ENCODE measurements around the gene PRKAG1.

Gene PRKAG1

DNA sequence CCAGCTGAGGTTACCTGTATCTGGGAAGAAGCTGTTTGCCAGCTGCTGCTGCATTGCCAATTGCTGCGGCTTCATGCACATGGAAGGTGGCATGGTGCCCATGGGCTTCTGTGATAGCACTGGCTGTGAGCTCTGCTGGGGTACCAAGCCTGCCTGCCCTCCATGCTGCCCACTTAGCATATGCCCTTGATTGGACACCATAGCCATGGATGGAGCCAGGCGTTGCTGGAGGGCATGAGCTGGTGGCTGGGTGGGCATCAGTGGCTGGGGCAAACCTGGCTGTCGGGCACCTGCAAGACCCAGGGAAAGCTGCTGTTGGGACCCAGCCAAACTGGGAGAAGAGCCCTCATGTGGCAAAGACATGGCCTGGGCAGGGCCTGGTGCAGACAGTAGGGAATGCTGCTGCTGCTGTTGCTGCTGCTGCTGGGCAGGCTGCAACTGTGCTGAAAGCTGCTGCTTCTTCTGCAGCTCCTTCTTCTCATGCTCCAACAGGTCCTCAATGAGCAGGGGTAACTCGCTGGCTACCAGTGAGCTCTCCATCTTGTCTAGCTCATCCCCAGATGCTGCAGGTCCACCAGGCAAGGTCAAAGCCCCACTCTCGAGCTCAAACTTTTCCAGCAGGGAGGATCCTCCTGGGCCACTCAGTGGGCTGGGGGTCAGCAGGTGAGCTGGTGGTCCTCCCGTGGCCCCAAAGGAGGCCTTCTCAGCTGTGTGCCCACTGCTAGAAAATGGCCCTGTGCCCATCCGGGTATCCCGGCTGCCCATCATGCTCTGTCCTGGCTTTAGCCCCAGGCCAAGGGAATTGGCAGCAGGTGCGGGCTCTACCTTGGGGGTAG is 18.8 kb upstream of the PRKAG1 start:
- FAIRE-seq (no peak), DNase-seq (ENCODE audit: insufficient read length) (no peak)
- TF ChIP-seq POLR2A (IDR thresholded peaks at IDR 0.05; ENCODE audit: low read depth, low read length), result no peak; the same call in 1 of the 2 replicates
- TF ChIP-seq POLR2AphosphoS5 (IDR thresholded peaks at IDR 0.05; ENCODE audit: low read depth, low read length), result no peak
- no peak for TF ChIP-seq TAF1 (IDR thresholded peaks at IDR 0.05; ENCODE audit: borderline replicate concordance, low read depth, low read length)

DNA sequence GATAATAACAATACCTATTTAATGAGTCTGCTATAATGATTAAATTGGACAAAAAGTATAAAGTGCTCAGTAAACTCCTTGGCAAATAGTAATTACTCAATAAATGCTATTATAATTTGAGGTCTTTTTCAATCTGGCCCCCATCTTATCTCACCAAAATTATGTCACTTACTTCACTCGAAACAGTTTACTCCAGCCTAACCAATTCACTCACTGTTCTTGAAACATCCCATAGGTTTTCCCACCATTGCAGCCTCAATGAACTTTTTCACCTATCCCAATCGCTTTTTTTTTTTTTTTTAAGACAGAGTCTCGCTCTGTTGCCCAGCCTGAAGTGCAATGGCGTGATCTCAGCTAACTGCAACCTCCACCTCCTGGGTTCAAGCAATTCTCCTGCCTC is 17.5 kb upstream of the PRKAG1 start:
- DNase-seq (ENCODE audit: insufficient read length) (no peak), FAIRE-seq (no peak)
- no peak for TF ChIP-seq POLR2AphosphoS5 (IDR thresholded peaks at IDR 0.05; ENCODE audit: low read depth, low read length)
- no peak for TF ChIP-seq POLR2A (IDR thresholded peaks at IDR 0.05; ENCODE audit: low read depth, low read length)
- TF ChIP-seq TAF1 (IDR thresholded peaks at IDR 0.05; ENCODE audit: borderline replicate concordance, low read depth, low read length), result no peak

DNA sequence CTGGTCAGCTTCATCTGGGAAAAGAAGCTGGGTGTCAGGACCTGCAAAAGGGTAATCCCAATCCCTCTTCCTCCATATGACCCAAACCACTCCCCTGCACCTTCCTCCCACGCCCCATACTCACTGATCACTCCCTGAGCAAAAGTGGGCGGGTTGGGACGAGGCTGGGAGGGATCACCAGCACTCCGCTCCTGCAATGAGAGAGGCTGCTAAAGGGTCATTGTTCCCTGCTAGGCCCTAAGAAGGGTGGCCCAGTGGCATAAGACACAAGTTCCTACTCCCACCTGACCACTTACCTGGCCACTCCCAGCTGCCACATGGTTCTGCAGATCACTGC is 15.7 kb upstream of the PRKAG1 start:
- FAIRE-seq, result no peak
- TF ChIP-seq POLR2A (IDR thresholded peaks at IDR 0.05; ENCODE audit: low read depth, low read length), result no peak; the same call in 1 of the 2 replicates
- 0 out of 2 replicates have a peak, but pooled peaks have one; percentile 2 for TF ChIP-seq POLR2AphosphoS5 (IDR thresholded peaks at IDR 0.05; ENCODE audit: low read depth, low read length)
- no peak for DNase-seq (ENCODE audit: insufficient read length)

DNA sequence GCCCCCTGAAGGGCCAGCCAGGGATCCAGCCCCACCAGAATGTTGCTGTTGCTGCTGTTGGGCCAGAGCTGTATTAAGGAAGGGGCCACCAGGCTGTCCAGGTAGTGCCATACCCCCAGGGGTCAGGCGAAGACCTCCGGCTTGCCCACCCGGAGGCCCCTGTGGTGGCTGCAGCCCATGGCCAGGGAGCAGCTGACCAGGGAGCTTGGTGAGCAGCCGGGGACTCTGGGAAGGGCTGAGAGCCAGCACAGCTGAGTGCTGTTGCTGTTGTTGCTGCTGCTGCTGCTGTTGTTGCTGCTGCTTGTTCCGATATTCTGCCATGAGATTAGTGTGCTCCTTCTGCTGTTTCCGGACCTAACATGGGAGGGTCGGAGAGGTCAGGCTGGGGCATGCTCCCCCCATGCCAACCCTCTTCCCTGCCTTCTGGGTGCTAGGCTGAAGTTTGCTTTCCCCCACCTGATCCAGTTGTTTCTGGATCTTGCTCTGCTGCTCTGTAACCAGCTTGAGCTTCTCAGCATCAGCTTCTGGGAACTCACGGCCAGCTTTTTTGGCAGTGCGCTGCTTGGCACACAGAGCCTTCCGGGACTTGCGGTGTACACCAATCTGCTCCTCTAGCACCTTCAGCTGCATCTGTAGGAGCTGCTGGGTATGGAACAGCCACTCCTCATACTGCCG is 15.2 kb upstream of the PRKAG1 start:
- DNase-seq (ENCODE audit: insufficient read length) (no peak), FAIRE-seq (no peak)
- TF ChIP-seq POLR2AphosphoS5 (IDR thresholded peaks at IDR 0.05; ENCODE audit: low read depth, low read length) (no peak), POLR2A (IDR thresholded peaks at IDR 0.05; ENCODE audit: low read depth, low read length) (peak; percentile 22; the same call in 1 of the 2 replicates)

DNA sequence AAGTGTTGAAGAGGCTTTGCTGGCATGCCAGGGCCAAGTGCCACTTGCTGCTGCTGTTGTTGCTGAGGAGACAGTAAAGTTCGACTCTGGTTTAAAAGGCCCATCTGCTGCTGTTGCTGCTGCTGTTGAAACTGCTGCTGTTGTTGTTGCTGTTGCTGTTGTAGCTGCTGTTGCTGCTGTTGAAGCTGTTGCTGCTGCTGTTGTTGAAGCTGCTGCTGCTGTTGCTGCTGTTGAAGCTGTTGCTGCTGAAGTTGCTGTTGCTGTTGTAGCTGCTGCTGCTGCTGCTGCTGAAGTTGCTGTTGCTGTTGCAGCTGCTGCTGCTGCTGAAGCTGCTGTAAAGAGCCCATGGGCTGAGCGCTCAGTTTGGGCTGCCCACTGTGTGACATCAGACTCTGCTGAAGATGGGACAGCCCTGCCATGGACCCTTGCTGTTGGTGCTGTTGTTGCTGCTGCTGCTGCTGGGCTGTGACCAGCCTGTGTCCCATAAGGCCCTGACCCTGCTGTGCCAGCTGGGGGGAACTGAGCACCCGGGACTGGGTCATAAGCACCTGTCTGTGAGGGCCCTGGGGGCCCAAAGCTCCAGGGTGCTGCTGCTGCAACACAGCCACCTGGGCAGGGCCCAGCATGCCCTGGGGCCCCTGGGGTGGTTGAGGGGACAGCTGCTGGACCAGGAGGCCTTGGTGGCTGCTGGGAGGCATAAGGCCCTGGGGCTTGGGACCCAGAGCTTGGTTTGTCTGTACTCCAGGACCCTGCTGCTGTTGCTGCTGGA is 14.3 kb upstream of the PRKAG1 start:
- DNase-seq (ENCODE audit: insufficient read length) (no peak), FAIRE-seq (no peak)
- TF ChIP-seq POLR2A (IDR thresholded peaks at IDR 0.05; ENCODE audit: low read depth, low read length) (no peak), TAF1 (IDR thresholded peaks at IDR 0.05; ENCODE audit: borderline replicate concordance, low read depth, low read length) (no peak), POLR2AphosphoS5 (IDR thresholded peaks at IDR 0.05; ENCODE audit: low read depth, low read length) (no peak)

DNA sequence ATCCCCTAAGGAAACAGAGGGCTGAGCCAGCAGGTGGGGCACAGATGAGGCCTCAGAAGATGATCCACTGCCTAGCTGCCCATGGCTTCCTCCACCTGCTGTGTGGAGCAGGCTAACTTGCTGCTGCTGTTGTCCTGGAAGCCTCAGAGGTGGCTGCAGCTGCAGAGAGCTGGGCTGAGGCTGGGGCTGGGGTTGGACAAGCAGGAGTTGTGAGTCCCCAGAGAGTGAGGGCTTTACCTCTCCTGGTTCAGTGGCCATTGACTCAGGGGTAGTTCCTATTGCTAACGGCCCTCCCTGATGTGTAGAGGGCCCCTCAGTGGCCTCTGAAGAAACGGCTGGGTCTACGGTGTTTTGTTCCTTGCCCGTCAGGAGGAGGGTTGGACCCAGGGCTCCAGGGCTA is 13.7 kb upstream of the PRKAG1 start:
- FAIRE-seq, result no peak

DNA sequence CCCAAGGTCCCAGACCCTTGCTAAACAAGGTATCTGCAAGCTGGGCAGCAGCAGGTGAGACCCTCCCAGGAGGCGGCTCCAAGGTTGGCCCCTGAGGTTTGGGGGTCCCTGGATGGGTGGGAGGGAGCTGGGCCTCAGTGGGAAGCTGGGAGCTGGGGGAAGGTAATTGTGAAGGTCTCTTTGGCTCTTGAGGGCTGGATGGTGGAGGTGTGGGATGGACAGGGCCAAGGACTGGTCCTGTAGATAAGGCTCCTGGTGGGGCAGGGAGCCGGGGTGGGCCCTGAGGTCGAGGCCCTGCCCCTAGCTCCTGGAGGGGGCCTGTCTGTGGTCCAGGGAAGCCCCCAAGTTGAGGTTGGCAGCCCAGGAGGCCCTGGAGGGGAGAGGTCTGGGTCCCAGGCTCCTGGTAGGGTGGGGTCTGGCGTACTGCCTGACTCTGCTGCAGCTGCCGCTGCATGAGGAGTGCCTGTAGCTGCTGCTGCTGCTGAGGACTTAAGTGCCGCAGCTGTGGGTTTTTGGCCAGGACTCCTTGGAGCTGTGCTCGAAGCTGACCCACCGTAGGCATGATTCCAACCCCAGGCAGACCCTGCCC is 13.1 kb upstream of the PRKAG1 start:
- TF ChIP-seq POLR2AphosphoS5 (IDR thresholded peaks at IDR 0.05; ENCODE audit: low read depth, low read length) (no peak), POLR2A (IDR thresholded peaks at IDR 0.05; ENCODE audit: low read depth, low read length) (no peak), TAF1 (IDR thresholded peaks at IDR 0.05; ENCODE audit: borderline replicate concordance, low read depth, low read length) (no peak)
- FAIRE-seq (no peak), DNase-seq (ENCODE audit: insufficient read length) (no peak)

More for the DNA sequence above, 13.7 kb upstream of the PRKAG1 start:
- TF ChIP-seq POLR2A (IDR thresholded peaks at IDR 0.05; ENCODE audit: low read depth, low read length), result no peak
- no peak for TF ChIP-seq TAF1 (IDR thresholded peaks at IDR 0.05; ENCODE audit: borderline replicate concordance, low read depth, low read length)
- no peak for TF ChIP-seq POLR2AphosphoS5 (IDR thresholded peaks at IDR 0.05; ENCODE audit: low read depth, low read length)
- no peak for DNase-seq (ENCODE audit: insufficient read length)

DNA sequence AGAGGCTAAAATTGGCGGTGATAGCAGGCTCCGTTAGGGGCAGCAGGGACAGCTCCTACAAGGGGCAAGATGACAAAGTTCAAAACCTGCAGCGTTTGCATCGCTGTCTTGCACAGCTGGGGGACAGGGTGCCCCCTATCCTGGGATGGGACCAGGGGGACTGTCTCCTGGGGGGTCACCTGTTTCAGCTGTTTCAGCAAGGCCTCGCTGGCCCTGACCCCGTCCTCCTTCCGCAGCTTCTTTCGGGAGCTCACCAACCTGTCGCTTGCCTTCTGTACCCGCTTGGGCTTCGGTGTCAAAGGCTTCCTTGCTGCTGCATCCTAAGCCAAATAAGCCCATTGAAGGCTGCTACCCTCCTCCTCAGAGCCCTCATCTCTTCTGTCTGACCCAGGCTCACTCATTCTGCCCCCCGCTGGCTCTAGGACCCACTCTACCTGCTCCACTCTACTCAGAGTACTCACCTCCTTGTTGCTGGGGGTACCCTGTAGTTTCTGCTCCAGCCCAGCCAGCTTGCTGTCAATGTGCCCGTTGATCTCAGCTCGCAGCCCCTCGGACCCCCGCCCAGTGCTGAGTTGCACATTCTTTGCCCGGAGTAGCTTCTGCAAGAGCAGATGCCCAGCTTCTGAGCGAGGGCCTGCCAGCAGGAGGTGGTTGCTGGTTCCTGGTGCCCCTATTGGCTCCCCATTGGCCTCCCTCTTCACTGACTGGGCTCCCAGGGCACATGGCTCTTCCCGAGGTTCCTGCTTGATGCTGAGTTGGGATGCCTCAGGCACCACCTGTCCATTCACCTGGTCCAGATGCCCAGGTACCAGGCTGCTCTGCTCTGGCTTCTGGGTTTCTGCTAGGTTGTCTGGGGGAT is 12.4 kb upstream of the PRKAG1 start:
- TF ChIP-seq POLR2AphosphoS5 (IDR thresholded peaks at IDR 0.05; ENCODE audit: low read depth, low read length) (no peak), TAF1 (IDR thresholded peaks at IDR 0.05; ENCODE audit: borderline replicate concordance, low read depth, low read length) (no peak), POLR2A (IDR thresholded peaks at IDR 0.05; ENCODE audit: low read depth, low read length) (peak; percentile 30; the same call in 1 of the 2 replicates)
- DNase-seq (ENCODE audit: insufficient read length) (peak; percentile 14), FAIRE-seq (no peak)

DNA sequence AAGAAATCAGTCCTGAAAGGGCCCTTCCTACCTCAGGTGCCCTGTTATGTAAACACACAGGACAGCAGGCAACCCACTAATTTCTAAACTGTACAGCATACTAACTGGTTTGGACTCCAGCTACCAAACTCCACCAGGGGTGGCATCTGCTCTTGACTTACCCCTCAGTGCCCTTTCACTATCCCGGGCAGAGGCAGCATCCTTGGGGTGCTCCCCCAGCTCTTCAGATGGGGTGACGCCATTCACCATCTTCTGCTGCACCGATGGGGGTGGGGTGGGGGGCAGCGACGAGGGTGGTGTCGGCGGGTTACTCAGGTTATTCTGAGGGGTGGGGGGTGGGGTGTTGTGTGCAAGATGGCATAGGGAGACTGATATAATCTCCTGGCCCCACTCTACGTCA is 11.5 kb upstream of the PRKAG1 start:
- FAIRE-seq (no peak), DNase-seq (ENCODE audit: insufficient read length) (no peak)
- TF ChIP-seq POLR2A (IDR thresholded peaks at IDR 0.05; ENCODE audit: low read depth, low read length), result no peak
- no peak for TF ChIP-seq POLR2AphosphoS5 (IDR thresholded peaks at IDR 0.05; ENCODE audit: low read depth, low read length)
- no peak for TF ChIP-seq TAF1 (IDR thresholded peaks at IDR 0.05; ENCODE audit: borderline replicate concordance, low read depth, low read length)

DNA sequence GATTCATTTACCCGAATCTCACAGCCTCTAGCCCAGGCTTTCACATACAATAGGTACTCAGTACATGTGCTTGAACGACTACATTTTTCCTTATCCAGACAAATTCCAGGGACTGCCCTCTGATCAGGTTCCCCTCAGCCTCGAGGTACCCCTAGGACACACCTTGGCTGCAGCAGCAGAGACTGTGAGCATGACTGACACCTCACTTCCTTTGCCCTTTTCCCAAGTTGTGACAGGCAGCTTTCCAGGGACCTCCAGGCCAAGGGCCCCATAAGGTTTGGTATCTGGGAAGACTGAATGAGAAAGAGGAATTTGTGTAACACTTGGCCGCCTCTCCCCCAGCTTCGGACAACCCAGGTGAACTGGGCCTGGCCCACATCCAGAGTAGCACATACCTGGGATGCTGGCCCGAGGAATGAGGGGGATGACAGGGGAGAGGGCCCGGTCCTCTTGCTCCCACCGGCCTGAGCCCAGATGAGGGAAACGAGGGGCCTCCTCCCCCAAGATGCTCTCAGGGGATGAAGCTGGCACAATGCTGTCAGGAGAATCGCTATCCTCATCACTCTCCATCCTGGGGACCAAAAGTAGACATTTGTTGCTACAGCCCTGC is 10.2 kb upstream of the PRKAG1 start:
- DNase-seq (ENCODE audit: insufficient read length), result no peak
- no peak for FAIRE-seq
- no peak for TF ChIP-seq POLR2AphosphoS5 (IDR thresholded peaks at IDR 0.05; ENCODE audit: low read depth, low read length)
- TF ChIP-seq POLR2A (IDR thresholded peaks at IDR 0.05; ENCODE audit: low read depth, low read length), result no peak
- TF ChIP-seq TAF1 (IDR thresholded peaks at IDR 0.05; ENCODE audit: borderline replicate concordance, low read depth, low read length), result no peak

Data from GM12892 (cell line).